Hippocampal formation (tissue), 2 donors: ENCODE data around the gene AP5S1.

ENCODE experiments used
- DNase-seq, 2 donors: peaks; one replicate each; lab custom pipeline; 2025; lab: John Stamatoyannopoulos, UW

The AP5S1 gene

GRCh38 chr20:3875378-3875974 is 55.1 kb downstream of the AP5S1 start:
- no peak for DNase-seq

GRCh38 chr20:3876000-3876399 is 55.7 kb downstream of the AP5S1 start:
- no peak for DNase-seq

GRCh38 chr20:3876676-3877075 is 56.3 kb downstream of the AP5S1 start:
- no peak for DNase-seq
